Thyroid gland (tissue), 4 donors: ENCODE results near the gene ITGA11. TPM values are rescaled to one million over a fixed set of nuclear protein-coding genes. Genes with fewer than 3 reads are reported as not detected.

ENCODE experiments used
- DNase-seq, 2 donors: peaks; one replicate each; pipeline ENCODE4 v3.0.0-alpha.2; 2019
- H3K27ac ChIP-seq, 3 donors: fragments of 200-600 bp; sonication (generic); 1 replicate in 2 of 3; 2 replicates in 1 of 3; pipeline ENCODE4 v1.5.1; 2016 to 2019; ENCODE audit warnings: mild to moderate bottlenecking in 1 of 3, moderate library complexity in 1 of 3
- H3K27me3 ChIP-seq: fragments of 200-600 bp; sonication (generic); one replicate; pipeline ENCODE4 v1.5.1; 2019
- H3K36me3 ChIP-seq, 2 donors: fragments of 200-600 bp; sonication (generic); one replicate each; pipeline ENCODE4 v1.5.1; 2016 to 2019
- H3K4me1 ChIP-seq, 2 donors: fragments of 200-600 bp; sonication (generic); one replicate each; pipeline ENCODE4 v1.5.1; 2017 to 2019
- H3K4me3 ChIP-seq, 3 donors: fragments of 200-600 bp; sonication (generic); replicated peaks in 1 of 3; 1 replicate in 2 of 3; 2 replicates in 1 of 3; pipeline ENCODE4 v1.5.1; 2016; ENCODE audit warnings: mild to moderate bottlenecking in 1 of 3
- H3K9me3 ChIP-seq: fragments of 200-600 bp; sonication (generic); one replicate; pipeline ENCODE4 v1.5.1; 2017
- POLR2A ChIP-seq, 2 donors: fragments of 450-650 bp; IDR thresholded peaks; one replicate each; pipeline ENCODE4 v1.6.1; 2017; ENCODE audit warnings: antibody characterized with exemption in 2 of 2, mild to moderate bottlenecking in 2 of 2, moderate library complexity in 1 of 2
- WGBS, 2 donors: methylation state at CpG; one replicate each; pipeline ENCODE4 v1.1.5; 2017; 5-methylcytosine and 5-hydroxymethylcytosine counted together
- intact Hi-C: fragments of 100-400 bp; cut with DNase I; formaldehyde crosslinking; loops from one replicate; pipeline ENCODE4 v1.15.1; 2023
- total RNA-seq, 4 donors: library from RNA; depleted of rRNA; stranded (reverse); fragments of >200 nt; gene quantifications; one replicate each; pipeline ENCODE4 v1.2.3, GENCODE V29; 2016
- TF ChIP-seq, protein P1 (sequence below), 6 experiments: fragments of 200-600 bp in 3 of 6; fragments of 450-650 bp in 3 of 6; sonication (generic) in 3 of 6; IDR thresholded peaks; one replicate each; pipeline ENCODE4 v1.5.1; 2016 to 2019; ENCODE audit warnings: antibody characterized with exemption in 6 of 6, mild to moderate bottlenecking in 2 of 6, inconsistent platforms in 1 of 6, moderate library complexity in 1 of 6

Gene ITGA11
- total RNA-seq, 4 donors from 2014 or later = 3.0 to 6.1 (median 4.3) TPM

DNA sequence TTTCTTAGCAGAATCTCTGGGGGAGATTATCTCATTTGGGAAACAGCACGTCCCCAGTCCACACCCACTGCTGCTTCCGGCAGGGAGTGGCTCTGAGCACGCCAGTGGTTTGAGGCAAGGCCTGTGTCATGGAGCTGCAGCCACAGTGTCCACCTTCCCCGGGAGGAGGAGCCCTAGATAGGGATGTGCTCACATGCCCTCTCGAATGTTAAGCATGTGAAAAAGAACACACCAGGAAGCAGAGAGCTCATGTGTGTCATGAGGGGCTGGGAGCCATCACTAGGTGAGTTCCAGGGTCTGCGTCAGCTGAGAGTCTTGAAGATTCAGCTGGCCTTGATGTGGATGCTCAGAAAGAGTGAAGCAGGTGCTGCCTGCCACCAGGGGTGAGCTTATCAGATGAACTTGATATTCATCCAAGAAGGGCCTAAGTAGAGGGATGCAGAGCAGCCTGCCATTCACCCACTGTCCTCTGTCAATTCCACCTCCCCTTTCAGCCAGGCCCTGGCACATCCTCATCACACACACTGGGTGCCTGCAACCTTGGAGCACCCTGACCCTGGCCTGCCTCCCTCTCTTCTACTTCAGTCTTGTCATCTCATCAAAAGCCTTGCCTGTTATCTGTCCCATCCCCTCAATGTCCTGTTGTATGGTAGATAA, 16.3 kb downstream of the ITGA11 start:
- 74 to 76% methylated on average over 6 of the region's 6 CpGs for whole genome bisulfite sequencing, 2 donors
- DNase-seq = no peak

DNA sequence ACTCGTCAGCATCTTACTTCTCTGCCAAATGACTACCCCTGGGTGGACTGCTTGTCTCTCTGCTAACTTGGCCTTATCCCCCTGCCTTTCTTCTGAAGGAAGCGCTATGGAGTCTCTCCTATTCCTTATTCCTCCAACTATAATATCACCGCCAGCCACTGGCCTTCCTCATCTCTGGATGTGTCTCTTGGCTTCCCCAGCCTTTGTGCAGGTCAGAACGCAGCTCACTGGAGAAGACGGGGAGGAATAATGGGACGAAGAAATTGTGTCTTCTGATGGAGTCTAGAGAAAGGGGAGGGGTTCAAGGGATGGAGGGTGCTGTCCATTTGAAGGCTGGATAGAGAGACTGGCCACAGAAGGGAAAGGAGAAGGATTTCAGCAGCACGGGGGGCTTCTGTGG, 16.9 kb downstream of the ITGA11 start:
- H3K9me3 ChIP-seq = no peaks in the 10 kb centered on the region
- H3K27ac ChIP-seq = no peak overlapping the region
- H3K36me3 ChIP-seq = no peaks in the 10 kb centered on the region
- intact Hi-C loops = no loop called here
- no peak for DNase-seq
- 86 to 88% methylated on average over 7 of the region's 7 CpGs for WGBS, 2 donors
- H3K27me3 ChIP-seq = no peaks in the 10 kb centered on the region
- H3K4me1 ChIP-seq = no peaks in the 10 kb centered on the region
- H3K4me3 ChIP-seq = no peak overlapping the region
- no peak for TF ChIP-seq POLR2A (IDR thresholded peaks at IDR 0.05)
- TF ChIP-seq, protein P1, sequence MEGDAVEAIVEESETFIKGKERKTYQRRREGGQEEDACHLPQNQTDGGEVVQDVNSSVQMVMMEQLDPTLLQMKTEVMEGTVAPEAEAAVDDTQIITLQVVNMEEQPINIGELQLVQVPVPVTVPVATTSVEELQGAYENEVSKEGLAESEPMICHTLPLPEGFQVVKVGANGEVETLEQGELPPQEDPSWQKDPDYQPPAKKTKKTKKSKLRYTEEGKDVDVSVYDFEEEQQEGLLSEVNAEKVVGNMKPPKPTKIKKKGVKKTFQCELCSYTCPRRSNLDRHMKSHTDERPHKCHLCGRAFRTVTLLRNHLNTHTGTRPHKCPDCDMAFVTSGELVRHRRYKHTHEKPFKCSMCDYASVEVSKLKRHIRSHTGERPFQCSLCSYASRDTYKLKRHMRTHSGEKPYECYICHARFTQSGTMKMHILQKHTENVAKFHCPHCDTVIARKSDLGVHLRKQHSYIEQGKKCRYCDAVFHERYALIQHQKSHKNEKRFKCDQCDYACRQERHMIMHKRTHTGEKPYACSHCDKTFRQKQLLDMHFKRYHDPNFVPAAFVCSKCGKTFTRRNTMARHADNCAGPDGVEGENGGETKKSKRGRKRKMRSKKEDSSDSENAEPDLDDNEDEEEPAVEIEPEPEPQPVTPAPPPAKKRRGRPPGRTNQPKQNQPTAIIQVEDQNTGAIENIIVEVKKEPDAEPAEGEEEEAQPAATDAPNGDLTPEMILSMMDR (IDR thresholded peaks at IDR 0.05) = no peak

More for the DNA sequence above, 16.3 kb downstream of the ITGA11 start:
- Histone ChIP-seq H3K4me3 (no peak overlapping the region), H3K27ac (no peak overlapping the region), H3K4me1 (no peaks in the 10 kb centered on the region), H3K27me3 (no peaks in the 10 kb centered on the region), H3K9me3 (no peaks in the 10 kb centered on the region), H3K36me3 (no peaks in the 10 kb centered on the region)
- intact Hi-C loops = no loop called here
- TF ChIP-seq POLR2A (IDR thresholded peaks at IDR 0.05) = no peak
- TF ChIP-seq, protein P1 (IDR thresholded peaks at IDR 0.05) = no peak

DNA sequence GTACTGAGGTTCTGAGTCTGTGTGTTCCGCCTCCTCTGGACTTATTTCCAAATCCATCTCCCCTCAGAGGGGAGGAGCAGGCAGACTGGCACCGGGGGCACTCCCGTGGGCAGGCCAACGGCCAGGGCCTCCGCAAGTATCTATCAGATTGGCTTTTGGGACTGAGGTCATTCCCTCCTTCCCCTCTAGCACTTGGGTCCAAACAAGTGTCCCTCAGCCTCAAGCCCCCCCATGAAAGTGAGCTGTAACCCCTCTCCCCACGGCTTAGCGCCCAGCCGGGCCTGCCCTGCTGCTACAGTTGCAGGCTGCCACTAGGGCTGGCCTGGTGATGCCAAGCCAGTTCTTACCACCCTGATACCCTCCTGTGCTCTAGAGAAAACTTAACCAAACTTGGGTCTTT, 17.4 kb downstream of the ITGA11 start:
- Histone ChIP-seq H3K4me1 (no peaks in the 10 kb centered on the region), H3K27me3 (no peaks in the 10 kb centered on the region), H3K36me3 (no peaks in the 10 kb centered on the region), H3K4me3 (no peak overlapping the region), H3K9me3 (no peaks in the 10 kb centered on the region), H3K27ac (no peak overlapping the region)
- 94 to 96% methylated on average over 7 to 8 of the region's 8 CpGs for WGBS, 2 donors
- TF ChIP-seq POLR2A (IDR thresholded peaks at IDR 0.05) = no peak
- TF ChIP-seq, protein P1 (IDR thresholded peaks at IDR 0.05) = no peak
- intact Hi-C loops = no loop called here
- no peak for DNase-seq

DNA sequence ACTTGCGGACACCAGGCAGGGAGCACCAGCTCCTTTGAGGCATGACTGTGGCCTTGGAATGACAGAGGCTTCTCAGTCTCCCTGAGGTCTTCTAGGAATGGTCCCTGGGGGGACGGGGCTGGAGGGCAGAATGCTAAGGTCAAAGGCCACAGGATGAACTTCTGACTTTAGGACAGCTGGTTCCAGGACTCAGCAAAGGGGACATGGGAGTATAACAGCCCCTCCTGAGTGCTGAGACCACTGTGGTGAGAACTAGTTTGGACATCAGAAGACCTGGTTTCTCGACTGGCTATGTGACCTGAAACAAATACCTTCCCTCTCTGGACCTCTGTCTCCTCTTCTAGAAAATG, 17.8 kb downstream of the ITGA11 start:
- H3K4me3 ChIP-seq = no peak overlapping the region
- no peaks in the 10 kb centered on the region for H3K9me3 ChIP-seq
- H3K27me3 ChIP-seq = no peaks in the 10 kb centered on the region
- H3K4me1 ChIP-seq = no peaks in the 10 kb centered on the region
- DNase-seq = no peak
- H3K27ac ChIP-seq = no peak overlapping the region
- WGBS, 2 donors = 91 to 95% methylated on average over 2 to 3 of the region's 3 CpGs
- TF ChIP-seq POLR2A (IDR thresholded peaks at IDR 0.05) = no peak
- TF ChIP-seq, protein P1 (IDR thresholded peaks at IDR 0.05) = no peak
- H3K36me3 ChIP-seq = no peaks in the 10 kb centered on the region
- intact Hi-C loops = no loop called here

DNA sequence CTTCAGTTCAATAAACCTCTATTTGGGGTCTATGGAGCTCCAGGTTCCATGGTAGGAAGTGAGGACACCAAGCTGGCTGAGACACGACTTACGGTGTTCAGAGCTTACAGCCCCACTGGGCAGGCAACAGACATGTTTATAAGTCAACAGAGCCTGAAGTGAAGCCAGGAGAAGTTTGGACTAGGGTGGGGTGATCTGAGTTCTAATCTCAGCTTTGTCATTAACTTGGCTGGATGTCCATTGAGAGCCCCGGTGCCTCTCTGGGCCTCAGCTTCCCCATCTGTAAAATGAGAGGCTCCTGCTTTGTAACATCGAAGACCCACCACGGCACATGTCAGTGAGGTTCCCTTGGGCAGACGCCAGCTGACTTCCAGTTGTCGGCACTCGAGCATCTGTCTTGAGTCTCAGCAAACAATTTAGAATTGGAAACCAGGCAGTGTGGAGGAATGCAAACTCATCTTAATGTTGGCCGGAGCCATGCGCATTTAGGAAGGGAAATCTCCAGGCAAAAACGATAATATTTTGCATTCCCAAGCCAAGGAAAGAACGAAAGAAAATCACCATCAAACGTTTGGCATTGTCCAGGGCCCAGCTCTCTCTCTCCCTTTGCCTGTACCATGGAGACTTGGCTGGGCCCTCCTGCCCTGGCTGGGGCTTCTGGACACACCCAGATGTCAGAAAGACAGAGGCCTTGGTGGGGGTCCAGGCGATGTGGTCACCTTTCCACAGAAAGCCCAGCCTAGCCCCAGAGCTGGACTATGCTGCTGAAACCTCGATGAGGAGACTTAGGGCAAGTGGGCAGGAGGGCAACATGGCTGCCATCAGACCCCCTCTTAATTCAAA, 18.4 kb downstream of the ITGA11 start:
- H3K9me3 ChIP-seq = no peaks in the 10 kb centered on the region
- TF ChIP-seq POLR2A (IDR thresholded peaks at IDR 0.05) = no peak
- TF ChIP-seq, protein P1 (IDR thresholded peaks at IDR 0.05) = no peak
- WGBS, 2 donors = 82 to 83% methylated on average over 12 to 15 of the region's 15 CpGs
- intact Hi-C loops = no loop called here
- H3K27ac ChIP-seq = no peak overlapping the region
- no peak for DNase-seq
- no peaks in the 10 kb centered on the region for H3K27me3 ChIP-seq
- H3K4me3 ChIP-seq = no peak overlapping the region
- H3K36me3 ChIP-seq = no peaks in the 10 kb centered on the region
- no peaks in the 10 kb centered on the region for H3K4me1 ChIP-seq
